GM23338 (cell line): Measurements from ENCODE around the gene TF. TPM values are rescaled to one million over a fixed set of nuclear protein-coding genes. Genes with fewer than 3 reads are reported as not detected.

ENCODE experiments used
- ATAC-seq: fragments of 200-7000 bp; cut with Tn5 transposase; 3 replicates; pipeline ENCODE4 v1.9.1; 2020
- DNase-seq: peaks from one replicate; pipeline ENCODE4 v3.0.0-alpha.2; 2015; ENCODE audit warnings: low spot score
- H2AFZ ChIP-seq: fragments of 200-600 bp; sonication (generic); 2 replicates; pipeline ENCODE4 v1.8.0; 2016; ENCODE audit warnings: antibody characterized with exemption, mild to moderate bottlenecking, moderate library complexity
- H3F3A ChIP-seq: fragments of 200-600 bp; sonication (generic); replicated peaks from 2 replicates; pipeline ENCODE4 v1.8.0; 2017; ENCODE audit warnings: antibody characterized with exemption, mixed run types, low read depth
- H3K27ac ChIP-seq: fragments of 200-600 bp; sonication (generic); 2 replicates; pipeline ENCODE4 v1.6.1; 2016; ENCODE audit warnings: low read depth
- H3K27me3 ChIP-seq: fragments of 200-600 bp; sonication (generic); 2 replicates; pipeline ENCODE4 v1.8.0; 2016; ENCODE audit warnings: mild to moderate bottlenecking, mixed run types, moderate library complexity; ENCODE audit not compliant: insufficient read depth
- H3K36me3 ChIP-seq: fragments of 200-600 bp; sonication (generic); 2 replicates; pipeline ENCODE4 v1.8.0; 2016; ENCODE audit warnings: mild to moderate bottlenecking; ENCODE audit not compliant: insufficient read depth
- H3K4me1 ChIP-seq: fragments of 200-600 bp; sonication (generic); 2 replicates; pipeline ENCODE4 v1.8.0; 2016; ENCODE audit warnings: mild to moderate bottlenecking, moderate library complexity; ENCODE audit not compliant: insufficient read depth
- H3K4me2 ChIP-seq: fragments of 200-600 bp; sonication (generic); 2 replicates; pipeline ENCODE4 v1.7.1; 2017; ENCODE audit warnings: mixed run types
- H3K4me3 ChIP-seq: fragments of 200-600 bp; sonication (generic); 2 replicates; pipeline ENCODE4 v1.6.1; 2016; ENCODE audit warnings: mixed run types
- H3K79me2 ChIP-seq: fragments of 200-600 bp; sonication (generic); replicated peaks from 2 replicates; pipeline ENCODE4 v1.8.0; 2017; ENCODE audit warnings: mild to moderate bottlenecking; ENCODE audit not compliant: insufficient read depth
- H3K9me2 ChIP-seq: fragments of 200-600 bp; sonication (generic); 2 replicates; pipeline ENCODE4 v1.8.0; 2017; ENCODE audit not compliant: insufficient read depth
- H4K20me1 ChIP-seq: fragments of 200-600 bp; sonication (generic); replicated peaks from 2 replicates; pipeline ENCODE4 v1.8.0; 2017; ENCODE audit warnings: mild to moderate bottlenecking; ENCODE audit not compliant: insufficient read depth
- H3K27ac Mint-ChIP-seq: 2 replicates; pipeline ENCODE4 v1.8.0; 2020; ENCODE audit warnings: inconsistent platforms, mild to moderate bottlenecking, moderate library complexity, mixed read lengths
- H3K27me3 Mint-ChIP-seq: 3 replicates; pipeline ENCODE4 v1.8.0; 2022; ENCODE audit warnings: low read depth, mild to moderate bottlenecking, moderate library complexity, mixed read lengths, inconsistent platforms; ENCODE audit not compliant: insufficient read depth, poor library complexity
- H3K36me3 Mint-ChIP-seq: 3 replicates; pipeline ENCODE4 v1.8.0; 2021; ENCODE audit warnings: low read depth, mild to moderate bottlenecking, inconsistent platforms, moderate library complexity, mixed read lengths
- H3K4me1 Mint-ChIP-seq: 3 replicates; pipeline ENCODE4 v1.8.0; 2020; ENCODE audit warnings: mild to moderate bottlenecking, inconsistent platforms, mixed read lengths
- H3K4me3 Mint-ChIP-seq: 3 replicates; pipeline ENCODE4 v1.8.0; 2021; ENCODE audit warnings: moderate library complexity, mild to moderate bottlenecking, inconsistent platforms, mixed read lengths
- H3K9me3 Mint-ChIP-seq: 3 replicates; pipeline ENCODE4 v1.8.0; 2020; ENCODE audit warnings: moderate library complexity, mild to moderate bottlenecking, inconsistent platforms, mixed read lengths
- EZH2 ChIP-seq: fragments of 200-600 bp; sonication (generic); IDR thresholded peaks from one replicate; pipeline ENCODE4 v1.8.0; 2017; ENCODE audit warnings: antibody characterized with exemption, mild to moderate bottlenecking, low read depth; ENCODE audit not compliant: unreplicated experiment
- JUNB ChIP-seq: IDR thresholded peaks from one replicate; pipeline ENCODE4 v1.6.1; 2016; ENCODE audit warnings: antibody characterized with exemption; ENCODE audit not compliant: unreplicated experiment
- POLR2AphosphoS5 ChIP-seq: IDR thresholded peaks from 2 replicates; pipeline ENCODE4 v1.6.1; 2016; ENCODE audit warnings: antibody characterized with exemption, low read depth
- STAT1 ChIP-seq: IDR thresholded peaks from one replicate; pipeline ENCODE4 v1.6.1; 2016; ENCODE audit warnings: antibody characterized with exemption; ENCODE audit not compliant: unreplicated experiment
- polyA plus RNA-seq: library from polyadenylated mRNA; unstranded; fragments of >200 nt; fragmentation: Nextera tagmentation; extraction: Ambion mirVana; gene quantifications from 2 replicates; pipeline ENCODE4 v1.2.1, GENCODE V29; 2016
- total RNA-seq: library from RNA; depleted of rRNA; stranded (reverse); fragments of >200 nt; shearing (Covaris generic); gene quantifications from 2 replicates; pipeline ENCODE4 v1.2.3, GENCODE V29; 2014
- TF ChIP-seq, protein P1 (sequence below), 2 experiments: fragments of 200-600 bp in 1 of 2; sonication (generic) in 1 of 2; conservative IDR thresholded peaks; 2 replicates each; pipeline versions ENCODE4 v1.5.1 to v1.6.1; 2016 to 2017; ENCODE audit warnings: antibody characterized with exemption in 2 of 2, low read depth in 2 of 2, mild to moderate bottlenecking in 2 of 2, moderate library complexity in 1 of 2
- TF ChIP-seq, protein P2 (sequence below): IDR thresholded peaks from 2 replicates; pipeline ENCODE4 v1.6.1; 2016; ENCODE audit warnings: antibody characterized with exemption
- TF ChIP-seq, protein P3 (sequence below): fragments of 250-450 bp; sonication (Bioruptor Pico); IDR thresholded peaks from 2 replicates; pipeline ENCODE4 v1.5.0; 2020; ENCODE audit warnings: mild to moderate bottlenecking, moderate library complexity
- TF ChIP-seq, protein P4 (sequence below): IDR thresholded peaks from one replicate; pipeline ENCODE4 v1.6.1; 2018; ENCODE audit warnings: antibody characterized with exemption; ENCODE audit not compliant: unreplicated experiment

The TF gene
- total and polyA plus RNA-seq, 2 experiments from 2014 or later, result 0.03 to 0.76 TPM

DNA sequence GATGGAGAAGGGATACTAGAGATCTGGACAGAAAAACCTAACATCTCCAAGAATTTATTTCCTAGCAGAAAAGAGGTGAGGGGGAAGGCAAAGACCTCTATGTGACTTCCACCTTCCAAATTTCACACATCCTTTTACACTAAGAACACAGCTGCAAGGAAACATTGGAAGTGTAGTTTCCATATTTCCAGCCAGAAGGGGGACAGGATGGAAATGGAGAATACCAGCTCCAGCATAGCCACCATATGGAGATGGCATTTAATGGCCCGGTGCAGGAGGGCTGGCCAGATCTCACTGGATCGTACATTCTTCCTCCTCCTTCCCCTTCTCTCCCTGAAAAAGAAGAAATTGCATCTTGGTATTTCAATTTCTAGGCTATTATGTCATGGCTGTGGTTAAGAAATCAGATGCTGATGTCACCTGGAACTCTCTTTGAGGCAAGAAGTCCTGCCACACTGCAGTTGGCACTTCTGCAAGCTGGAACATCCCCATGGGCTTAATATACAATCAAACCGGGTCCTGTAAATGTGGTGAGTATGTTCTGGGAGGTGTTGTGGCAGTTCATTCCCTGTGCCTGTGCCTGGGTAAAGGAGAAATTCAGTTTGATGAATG is 36.9 kb upstream of the TF start:
- no peak overlapping the region for H3K4me3 Mint-ChIP-seq
- H3K27me3 Mint-ChIP-seq, result peaks cover 11% of the 10 kb centered on the region
- no peak for ATAC-seq
- Histone ChIP-seq H3K79me2 (no peaks in the 10 kb centered on the region), H3F3A (no peaks in the 10 kb centered on the region), H4K20me1 (no peaks in the 10 kb centered on the region), H3K4me1 (no peaks in the 10 kb centered on the region), H3K36me3 (no peaks in the 10 kb centered on the region), H3K4me3 (no peak overlapping the region), H3K27ac (no peak overlapping the region), H3K4me2 (no peak overlapping the region), H3K27me3 (no peaks in the 10 kb centered on the region), H2AFZ (no peak overlapping the region), H3K9me2 (no peaks in the 10 kb centered on the region)
- no peaks in the 10 kb centered on the region for H3K4me1 Mint-ChIP-seq
- H3K9me3 Mint-ChIP-seq, result no peaks in the 10 kb centered on the region
- TF ChIP-seq, protein P1, sequence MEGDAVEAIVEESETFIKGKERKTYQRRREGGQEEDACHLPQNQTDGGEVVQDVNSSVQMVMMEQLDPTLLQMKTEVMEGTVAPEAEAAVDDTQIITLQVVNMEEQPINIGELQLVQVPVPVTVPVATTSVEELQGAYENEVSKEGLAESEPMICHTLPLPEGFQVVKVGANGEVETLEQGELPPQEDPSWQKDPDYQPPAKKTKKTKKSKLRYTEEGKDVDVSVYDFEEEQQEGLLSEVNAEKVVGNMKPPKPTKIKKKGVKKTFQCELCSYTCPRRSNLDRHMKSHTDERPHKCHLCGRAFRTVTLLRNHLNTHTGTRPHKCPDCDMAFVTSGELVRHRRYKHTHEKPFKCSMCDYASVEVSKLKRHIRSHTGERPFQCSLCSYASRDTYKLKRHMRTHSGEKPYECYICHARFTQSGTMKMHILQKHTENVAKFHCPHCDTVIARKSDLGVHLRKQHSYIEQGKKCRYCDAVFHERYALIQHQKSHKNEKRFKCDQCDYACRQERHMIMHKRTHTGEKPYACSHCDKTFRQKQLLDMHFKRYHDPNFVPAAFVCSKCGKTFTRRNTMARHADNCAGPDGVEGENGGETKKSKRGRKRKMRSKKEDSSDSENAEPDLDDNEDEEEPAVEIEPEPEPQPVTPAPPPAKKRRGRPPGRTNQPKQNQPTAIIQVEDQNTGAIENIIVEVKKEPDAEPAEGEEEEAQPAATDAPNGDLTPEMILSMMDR (conservative IDR thresholded peaks at IDR 0.05; ENCODE audit: low read depth in 2 of 2), result no peak
- no peak for TF ChIP-seq EZH2
- TF ChIP-seq, protein P2, sequence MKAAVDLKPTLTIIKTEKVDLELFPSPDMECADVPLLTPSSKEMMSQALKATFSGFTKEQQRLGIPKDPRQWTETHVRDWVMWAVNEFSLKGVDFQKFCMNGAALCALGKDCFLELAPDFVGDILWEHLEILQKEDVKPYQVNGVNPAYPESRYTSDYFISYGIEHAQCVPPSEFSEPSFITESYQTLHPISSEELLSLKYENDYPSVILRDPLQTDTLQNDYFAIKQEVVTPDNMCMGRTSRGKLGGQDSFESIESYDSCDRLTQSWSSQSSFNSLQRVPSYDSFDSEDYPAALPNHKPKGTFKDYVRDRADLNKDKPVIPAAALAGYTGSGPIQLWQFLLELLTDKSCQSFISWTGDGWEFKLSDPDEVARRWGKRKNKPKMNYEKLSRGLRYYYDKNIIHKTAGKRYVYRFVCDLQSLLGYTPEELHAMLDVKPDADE, result no peak
- TF ChIP-seq, protein P3, sequence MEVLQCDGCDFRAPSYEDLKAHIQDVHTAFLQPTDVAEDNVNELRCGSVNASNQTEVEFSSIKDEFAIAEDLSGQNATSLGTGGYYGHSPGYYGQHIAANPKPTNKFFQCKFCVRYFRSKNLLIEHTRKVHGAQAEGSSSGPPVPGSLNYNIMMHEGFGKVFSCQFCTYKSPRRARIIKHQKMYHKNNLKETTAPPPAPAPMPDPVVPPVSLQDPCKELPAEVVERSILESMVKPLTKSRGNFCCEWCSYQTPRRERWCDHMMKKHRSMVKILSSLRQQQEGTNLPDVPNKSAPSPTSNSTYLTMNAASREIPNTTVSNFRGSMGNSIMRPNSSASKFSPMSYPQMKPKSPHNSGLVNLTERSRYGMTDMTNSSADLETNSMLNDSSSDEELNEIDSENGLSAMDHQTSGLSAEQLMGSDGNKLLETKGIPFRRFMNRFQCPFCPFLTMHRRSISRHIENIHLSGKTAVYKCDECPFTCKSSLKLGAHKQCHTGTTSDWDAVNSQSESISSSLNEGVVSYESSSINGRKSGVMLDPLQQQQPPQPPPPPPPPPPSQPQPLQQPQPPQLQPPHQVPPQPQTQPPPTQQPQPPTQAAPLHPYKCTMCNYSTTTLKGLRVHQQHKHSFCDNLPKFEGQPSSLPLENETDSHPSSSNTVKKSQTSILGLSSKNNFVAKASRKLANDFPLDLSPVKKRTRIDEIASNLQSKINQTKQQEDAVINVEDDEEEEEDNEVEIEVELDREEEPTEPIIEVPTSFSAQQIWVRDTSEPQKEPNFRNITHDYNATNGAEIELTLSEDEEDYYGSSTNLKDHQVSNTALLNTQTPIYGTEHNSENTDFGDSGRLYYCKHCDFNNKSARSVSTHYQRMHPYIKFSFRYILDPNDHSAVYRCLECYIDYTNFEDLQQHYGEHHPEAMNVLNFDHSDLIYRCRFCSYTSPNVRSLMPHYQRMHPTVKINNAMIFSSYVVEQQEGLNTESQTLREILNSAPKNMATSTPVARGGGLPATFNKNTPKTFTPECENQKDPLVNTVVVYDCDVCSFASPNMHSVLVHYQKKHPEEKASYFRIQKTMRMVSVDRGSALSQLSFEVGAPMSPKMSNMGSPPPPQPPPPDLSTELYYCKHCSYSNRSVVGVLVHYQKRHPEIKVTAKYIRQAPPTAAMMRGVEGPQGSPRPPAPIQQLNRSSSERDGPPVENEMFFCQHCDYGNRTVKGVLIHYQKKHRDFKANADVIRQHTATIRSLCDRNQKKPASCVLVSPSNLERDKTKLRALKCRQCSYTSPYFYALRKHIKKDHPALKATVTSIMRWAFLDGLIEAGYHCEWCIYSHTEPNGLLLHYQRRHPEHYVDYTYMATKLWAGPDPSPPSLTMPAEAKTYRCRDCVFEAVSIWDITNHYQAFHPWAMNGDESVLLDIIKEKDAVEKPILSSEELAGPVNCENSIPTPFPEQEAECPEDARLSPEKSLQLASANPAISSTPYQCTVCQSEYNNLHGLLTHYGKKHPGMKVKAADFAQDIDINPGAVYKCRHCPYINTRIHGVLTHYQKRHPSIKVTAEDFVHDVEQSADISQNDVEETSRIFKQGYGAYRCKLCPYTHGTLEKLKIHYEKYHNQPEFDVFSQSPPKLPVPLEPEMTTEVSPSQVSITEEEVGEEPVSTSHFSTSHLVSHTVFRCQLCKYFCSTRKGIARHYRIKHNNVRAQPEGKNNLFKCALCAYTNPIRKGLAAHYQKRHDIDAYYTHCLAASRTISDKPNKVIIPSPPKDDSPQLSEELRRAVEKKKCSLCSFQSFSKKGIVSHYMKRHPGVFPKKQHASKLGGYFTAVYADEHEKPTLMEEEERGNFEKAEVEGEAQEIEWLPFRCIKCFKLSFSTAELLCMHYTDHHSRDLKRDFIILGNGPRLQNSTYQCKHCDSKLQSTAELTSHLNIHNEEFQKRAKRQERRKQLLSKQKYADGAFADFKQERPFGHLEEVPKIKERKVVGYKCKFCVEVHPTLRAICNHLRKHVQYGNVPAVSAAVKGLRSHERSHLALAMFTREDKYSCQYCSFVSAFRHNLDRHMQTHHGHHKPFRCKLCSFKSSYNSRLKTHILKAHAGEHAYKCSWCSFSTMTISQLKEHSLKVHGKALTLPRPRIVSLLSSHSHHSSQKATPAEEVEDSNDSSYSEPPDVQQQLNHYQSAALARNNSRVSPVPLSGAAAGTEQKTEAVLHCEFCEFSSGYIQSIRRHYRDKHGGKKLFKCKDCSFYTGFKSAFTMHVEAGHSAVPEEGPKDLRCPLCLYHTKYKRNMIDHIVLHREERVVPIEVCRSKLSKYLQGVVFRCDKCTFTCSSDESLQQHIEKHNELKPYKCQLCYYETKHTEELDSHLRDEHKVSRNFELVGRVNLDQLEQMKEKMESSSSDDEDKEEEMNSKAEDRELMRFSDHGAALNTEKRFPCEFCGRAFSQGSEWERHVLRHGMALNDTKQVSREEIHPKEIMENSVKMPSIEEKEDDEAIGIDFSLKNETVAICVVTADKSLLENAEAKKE (CRISPR knock-in tag), result no peak
- no peak for TF ChIP-seq STAT1
- TF ChIP-seq, protein P4, sequence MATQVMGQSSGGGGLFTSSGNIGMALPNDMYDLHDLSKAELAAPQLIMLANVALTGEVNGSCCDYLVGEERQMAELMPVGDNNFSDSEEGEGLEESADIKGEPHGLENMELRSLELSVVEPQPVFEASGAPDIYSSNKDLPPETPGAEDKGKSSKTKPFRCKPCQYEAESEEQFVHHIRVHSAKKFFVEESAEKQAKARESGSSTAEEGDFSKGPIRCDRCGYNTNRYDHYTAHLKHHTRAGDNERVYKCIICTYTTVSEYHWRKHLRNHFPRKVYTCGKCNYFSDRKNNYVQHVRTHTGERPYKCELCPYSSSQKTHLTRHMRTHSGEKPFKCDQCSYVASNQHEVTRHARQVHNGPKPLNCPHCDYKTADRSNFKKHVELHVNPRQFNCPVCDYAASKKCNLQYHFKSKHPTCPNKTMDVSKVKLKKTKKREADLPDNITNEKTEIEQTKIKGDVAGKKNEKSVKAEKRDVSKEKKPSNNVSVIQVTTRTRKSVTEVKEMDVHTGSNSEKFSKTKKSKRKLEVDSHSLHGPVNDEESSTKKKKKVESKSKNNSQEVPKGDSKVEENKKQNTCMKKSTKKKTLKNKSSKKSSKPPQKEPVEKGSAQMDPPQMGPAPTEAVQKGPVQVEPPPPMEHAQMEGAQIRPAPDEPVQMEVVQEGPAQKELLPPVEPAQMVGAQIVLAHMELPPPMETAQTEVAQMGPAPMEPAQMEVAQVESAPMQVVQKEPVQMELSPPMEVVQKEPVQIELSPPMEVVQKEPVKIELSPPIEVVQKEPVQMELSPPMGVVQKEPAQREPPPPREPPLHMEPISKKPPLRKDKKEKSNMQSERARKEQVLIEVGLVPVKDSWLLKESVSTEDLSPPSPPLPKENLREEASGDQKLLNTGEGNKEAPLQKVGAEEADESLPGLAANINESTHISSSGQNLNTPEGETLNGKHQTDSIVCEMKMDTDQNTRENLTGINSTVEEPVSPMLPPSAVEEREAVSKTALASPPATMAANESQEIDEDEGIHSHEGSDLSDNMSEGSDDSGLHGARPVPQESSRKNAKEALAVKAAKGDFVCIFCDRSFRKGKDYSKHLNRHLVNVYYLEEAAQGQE, result no peak
- TF ChIP-seq JUNB, result no peak
- TF ChIP-seq POLR2AphosphoS5, result no peak
- no peak overlapping the region for H3K27ac Mint-ChIP-seq
- H3K36me3 Mint-ChIP-seq, result no peaks in the 10 kb centered on the region
- no peak for DNase-seq
